Epithelial cell of proximal tubule (primary cell): ENCODE data around the gene TANC1. TPM values are rescaled to one million over a fixed set of nuclear protein-coding genes. Genes with fewer than 3 reads are reported as not detected.

Source experiments
- DNase-seq: peaks from one replicate; pipeline ENCODE4 v3.0.0-alpha.2; 2011; ENCODE audit warnings: low read depth
- H3K4me3 ChIP-seq: 2 replicates; pipeline ENCODE4 v1.5.1; 2011; ENCODE audit warnings: low read depth, mild to moderate bottlenecking, low read length
- total RNA-seq: library from RNA; depleted of rRNA; stranded (reverse); fragments of >200 nt; gene quantifications from 2 replicates; pipeline ENCODE4 v1.2.3, GENCODE V29; 2015
- TF ChIP-seq, protein P1 (sequence below): conservative IDR thresholded peaks from 2 replicates; pipeline ENCODE4 v1.5.1; 2012; ENCODE audit warnings: low read depth, mild to moderate bottlenecking, low read length

Gene TANC1
- total RNA-seq, 1 donor from 2014 or later, result 14.3 TPM

DNA sequence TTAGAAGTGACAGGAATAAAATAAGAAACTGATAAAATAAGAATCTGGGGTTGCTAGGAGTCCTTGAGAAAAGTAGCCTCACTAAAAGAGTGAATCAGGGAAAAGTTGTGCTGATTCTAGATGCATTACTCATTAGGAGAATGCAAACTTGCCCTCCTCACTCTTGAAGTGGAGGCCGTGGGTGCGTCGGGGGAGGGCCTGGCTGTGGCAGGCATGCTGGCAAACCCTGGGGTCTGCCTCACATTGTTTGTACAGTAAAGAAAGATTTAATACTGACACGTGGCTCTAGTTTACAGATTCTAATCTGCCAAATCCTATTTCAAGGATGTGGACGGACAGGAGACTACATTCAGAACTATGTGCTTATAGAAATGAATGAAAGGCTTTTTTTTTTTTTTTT lies 41.9 kb downstream of the TANC1 start:
- DNase-seq, result no peak
- H3K4me3 ChIP-seq, result no peak overlapping the region
- TF ChIP-seq, protein P1, sequence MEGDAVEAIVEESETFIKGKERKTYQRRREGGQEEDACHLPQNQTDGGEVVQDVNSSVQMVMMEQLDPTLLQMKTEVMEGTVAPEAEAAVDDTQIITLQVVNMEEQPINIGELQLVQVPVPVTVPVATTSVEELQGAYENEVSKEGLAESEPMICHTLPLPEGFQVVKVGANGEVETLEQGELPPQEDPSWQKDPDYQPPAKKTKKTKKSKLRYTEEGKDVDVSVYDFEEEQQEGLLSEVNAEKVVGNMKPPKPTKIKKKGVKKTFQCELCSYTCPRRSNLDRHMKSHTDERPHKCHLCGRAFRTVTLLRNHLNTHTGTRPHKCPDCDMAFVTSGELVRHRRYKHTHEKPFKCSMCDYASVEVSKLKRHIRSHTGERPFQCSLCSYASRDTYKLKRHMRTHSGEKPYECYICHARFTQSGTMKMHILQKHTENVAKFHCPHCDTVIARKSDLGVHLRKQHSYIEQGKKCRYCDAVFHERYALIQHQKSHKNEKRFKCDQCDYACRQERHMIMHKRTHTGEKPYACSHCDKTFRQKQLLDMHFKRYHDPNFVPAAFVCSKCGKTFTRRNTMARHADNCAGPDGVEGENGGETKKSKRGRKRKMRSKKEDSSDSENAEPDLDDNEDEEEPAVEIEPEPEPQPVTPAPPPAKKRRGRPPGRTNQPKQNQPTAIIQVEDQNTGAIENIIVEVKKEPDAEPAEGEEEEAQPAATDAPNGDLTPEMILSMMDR, result no peak

DNA sequence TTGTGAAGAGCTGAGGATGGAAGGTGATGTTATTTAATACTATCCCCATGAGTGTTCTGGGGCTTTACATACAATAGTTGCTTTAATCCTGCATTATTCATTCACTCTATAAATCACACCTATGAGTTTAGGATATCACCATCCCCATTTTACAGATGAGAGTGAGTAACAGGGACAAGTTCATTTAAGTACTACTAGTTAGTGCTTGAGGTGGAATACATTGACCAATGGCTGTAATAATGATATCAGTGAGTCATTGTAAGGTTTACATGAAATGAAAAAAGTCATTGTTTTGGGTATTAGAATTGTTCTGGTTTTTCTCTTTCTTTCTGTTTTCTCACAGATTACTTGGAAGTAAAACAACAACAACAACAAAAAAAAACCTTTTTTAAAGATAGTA lies 42.5 kb downstream of the TANC1 start:
- no peak for DNase-seq
- TF ChIP-seq, protein P1, result no peak
- H3K4me3 ChIP-seq, result no peak overlapping the region

DNA sequence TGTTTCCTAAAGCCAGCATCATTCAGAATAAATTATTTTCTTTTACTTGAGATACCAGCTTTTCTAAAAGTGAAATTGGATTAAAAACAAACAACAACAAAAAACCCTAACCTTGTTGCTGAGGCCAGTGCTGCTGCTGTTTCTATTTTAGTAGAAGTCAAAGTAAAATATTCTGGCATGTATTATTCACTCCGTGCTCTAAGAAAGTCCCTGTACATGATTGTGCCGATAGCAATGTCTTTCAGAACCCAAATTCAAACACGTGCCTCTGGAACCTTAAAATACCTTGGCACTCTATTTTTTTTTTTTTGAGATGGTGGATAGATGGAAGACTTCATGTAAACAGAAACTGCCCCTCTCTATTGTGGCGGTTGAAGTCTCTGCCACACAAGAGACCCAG lies 43.7 kb downstream of the TANC1 start:
- TF ChIP-seq, protein P1, result no peak
- H3K4me3 ChIP-seq, result no peak overlapping the region
- no peak for DNase-seq

DNA sequence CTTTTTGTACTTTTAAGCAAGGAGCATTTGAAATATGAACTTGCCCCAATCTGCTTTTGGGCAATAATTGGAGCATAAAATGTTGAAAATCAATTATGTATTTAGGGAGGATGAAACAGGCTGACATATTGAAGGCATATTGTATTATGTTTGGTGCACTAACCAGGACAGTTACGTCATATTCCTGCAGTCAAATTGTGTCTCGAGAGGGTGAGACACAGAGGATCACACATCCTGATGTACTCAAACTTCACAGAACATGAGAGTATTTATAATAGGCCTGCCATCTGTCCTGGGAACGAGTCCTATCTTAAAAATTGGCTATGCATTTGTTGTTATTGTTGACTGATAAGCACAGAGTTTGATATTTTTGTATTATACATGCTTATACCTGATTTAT lies 44.7 kb downstream of the TANC1 start:
- TF ChIP-seq, protein P1, result no peak
- no peak overlapping the region for H3K4me3 ChIP-seq
- no peak for DNase-seq

DNA sequence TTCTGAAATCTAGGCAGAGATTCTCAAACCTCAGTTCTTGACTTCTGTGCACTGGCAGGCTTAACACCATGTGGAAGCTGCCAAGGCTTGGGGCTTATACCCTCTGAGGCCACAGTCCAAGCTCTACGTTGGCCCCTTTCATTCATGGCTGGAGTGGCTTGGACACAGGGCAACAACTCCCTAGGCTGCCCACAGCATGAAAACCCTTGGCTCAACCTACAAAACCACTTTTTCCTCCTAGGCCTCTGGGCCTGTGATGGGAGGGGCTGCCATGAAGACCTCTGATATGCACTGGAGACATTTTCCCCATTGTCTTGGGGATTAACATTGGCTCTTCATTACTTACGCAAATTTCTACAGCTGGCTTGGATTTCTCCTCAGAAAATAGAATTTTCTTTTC lies 46.7 kb downstream of the TANC1 start:
- H3K4me3 ChIP-seq, result no peak overlapping the region
- TF ChIP-seq, protein P1, result no peak
- no peak for DNase-seq

DNA sequence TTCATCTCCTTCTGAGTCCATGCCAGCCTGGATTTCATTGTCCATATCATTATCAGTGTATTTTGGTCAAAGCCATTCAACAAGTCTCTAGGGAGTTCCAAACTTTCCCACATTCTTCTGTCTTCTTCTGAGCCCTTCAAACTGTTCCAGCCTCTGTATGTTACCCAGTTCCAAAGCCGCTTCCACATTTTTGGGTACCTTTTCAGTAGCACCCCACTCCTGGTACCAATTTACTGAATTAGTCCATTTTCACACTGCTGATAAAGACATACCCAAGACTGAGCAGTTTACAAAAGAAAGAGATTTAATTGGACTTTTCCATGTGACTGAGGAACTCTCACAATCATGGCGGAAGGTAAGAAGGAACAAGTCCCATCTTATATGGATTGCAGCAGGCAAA lies 47.4 kb downstream of the TANC1 start:
- no peak for DNase-seq
- TF ChIP-seq, protein P1, result no peak
- no peak overlapping the region for H3K4me3 ChIP-seq

DNA sequence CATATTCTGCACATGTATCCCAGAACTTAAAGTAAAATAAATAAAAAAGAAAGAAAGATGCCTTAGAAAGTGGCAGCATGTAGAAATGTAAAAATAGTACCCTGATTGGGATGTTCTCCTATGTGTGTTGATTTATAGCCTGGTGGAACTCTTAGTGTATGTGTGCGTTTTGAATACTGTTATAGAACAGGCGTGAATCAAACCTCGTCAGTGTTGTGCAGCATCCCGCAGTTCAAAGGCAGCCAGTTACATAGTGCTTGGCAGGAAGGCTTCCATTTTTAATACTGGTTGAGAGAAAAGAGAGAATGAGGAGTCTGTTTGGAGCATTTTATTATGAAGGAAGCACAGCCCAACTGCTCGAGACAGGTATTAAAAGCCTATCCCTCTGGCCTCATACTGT lies 49.4 kb downstream of the TANC1 start:
- no peak overlapping the region for H3K4me3 ChIP-seq
- TF ChIP-seq, protein P1, result no peak
- no peak for DNase-seq
